K562 (cell line): ENCODE measurements around the gene LIN9. TPM values are rescaled to one million over a fixed set of nuclear protein-coding genes. Genes with fewer than 3 reads are reported as not detected.

Experiments used
- CHD4 ChIP-seq: fragments of 200-600 bp; sonication (generic); IDR thresholded peaks from 3 replicates; pipeline ENCODE4 v1.6.1; 2012; ENCODE audit warnings: low read depth, mild to moderate bottlenecking, mixed read lengths, low read length, inconsistent platforms; ENCODE audit not compliant: insufficient read depth, insufficient replicate concordance, poor library complexity, severe bottlenecking
- ESRRB ChIP-seq: fragments of 250-450 bp; sonication (Bioruptor Pico); IDR thresholded peaks from 2 replicates; pipeline ENCODE4 v1.5.0; 2020; ENCODE audit warnings: mild to moderate bottlenecking, moderate library complexity, borderline replicate concordance
- GATA2 ChIP-seq: sonication (generic); formaldehyde crosslinking; IDR thresholded peaks from 2 replicates; pipeline ENCODE4 v1.4.0; 2020; ENCODE audit warnings: mild to moderate bottlenecking, missing genetic modification reagents
- HBP1 ChIP-seq: fragments of 450-650 bp; formaldehyde crosslinking; IDR thresholded peaks from 2 replicates; pipeline ENCODE4 v1.4.0; 2022; ENCODE audit warnings: missing genetic modification characterization
- NR0B1 ChIP-seq: fragments of 450-650 bp; IDR thresholded peaks from one replicate; pipeline ENCODE4 v1.6.1; 2018; ENCODE audit warnings: mild to moderate bottlenecking, moderate library complexity; ENCODE audit not compliant: partially characterized antibody
- PURB ChIP-seq: sonication (generic); formaldehyde crosslinking; IDR thresholded peaks from 2 replicates; pipeline ENCODE4 v1.9.0; 2021; ENCODE audit warnings: low read depth, mild to moderate bottlenecking, missing genetic modification reagents
- ZBED1 ChIP-seq: IDR thresholded peaks from 2 replicates; pipeline ENCODE4 v1.6.1; 2014
- ZFPM2 ChIP-seq: fragments of 250-450 bp; sonication (Bioruptor Pico); IDR thresholded peaks from 2 replicates; pipeline ENCODE4 v1.5.1; 2022; ENCODE audit warnings: mild to moderate bottlenecking
- ZNF224 ChIP-seq: sonication (generic); formaldehyde crosslinking; IDR thresholded peaks from 2 replicates; pipeline ENCODE4 v1.8.0; 2022; ENCODE audit warnings: mild to moderate bottlenecking, missing genetic modification reagents
- ZNF324 ChIP-seq: fragments of 250-450 bp; sonication (Bioruptor Pico); IDR thresholded peaks from 2 replicates; pipeline ENCODE4 v1.4.0; 2020; ENCODE audit warnings: mild to moderate bottlenecking
- ZNF668 ChIP-seq: fragments of 250-450 bp; sonication (Bioruptor Pico); IDR thresholded peaks from 2 replicates; pipeline ENCODE4 v1.8.0; 2022; ENCODE audit warnings: mild to moderate bottlenecking, inconsistent platforms
- ZNF778 ChIP-seq: fragments of 450-650 bp; formaldehyde crosslinking; IDR thresholded peaks from 2 replicates; pipeline ENCODE4 v1.4.0; 2020; ENCODE audit warnings: mild to moderate bottlenecking, moderate library complexity
- polyA plus RNA-seq, 8 experiments: library from polyadenylated mRNA; depleted of rRNA in 4 of 8; stranded (reverse) in 5 of 8; unstranded in 3 of 8; fragments of >200 nt; fragmentation: Nextera tagmentation in 2 of 8; fragmentation: Illumina TruSeq in 1 of 8; extraction: Ambion mirVana in 2 of 8; extraction: Trizol in 1 of 8; gene quantifications; 2 replicates each; pipeline versions ENCODE4 v1.2.1 to v1.2.3, GENCODE V29; 2011 to 2014; ENCODE audit warnings: inconsistent platforms in 1 of 8, missing spikeins in 1 of 8
- total RNA-seq, 7 experiments: library from RNA; depleted of rRNA in 6 of 7; stranded (reverse); fragments of >200 nt in 6 of 7; fragmentation: Illumina TruSeq in 2 of 7; extraction: Trizol in 2 of 7; gene quantifications; 2 replicates each; pipeline versions ENCODE4 v1.2.1 to v1.2.3, GENCODE V29; 2011 to 2021; ENCODE audit warnings: low replicate concordance in 1 of 7
- TF ChIP-seq, protein P1 (sequence below): sonication (generic); formaldehyde crosslinking; IDR thresholded peaks from 2 replicates; pipeline ENCODE4 v1.8.0; 2023; ENCODE audit warnings: mild to moderate bottlenecking, missing genetic modification reagents
- TF ChIP-seq, protein P2 (sequence below): IDR thresholded peaks from 2 replicates; pipeline ENCODE4 v1.6.1; 2011; ENCODE audit warnings: borderline replicate concordance, low read depth, mild to moderate bottlenecking, moderate library complexity, low read length; ENCODE audit not compliant: insufficient read depth, poor library complexity, severe bottlenecking

The LIN9 gene
- total and polyA plus RNA-seq, 9 of the 15 experiments (the other 6 are each of a cell fraction or from before 2014, with no cell fraction given): 18.8 to 33.0 (median 25.5) TPM

DNA sequence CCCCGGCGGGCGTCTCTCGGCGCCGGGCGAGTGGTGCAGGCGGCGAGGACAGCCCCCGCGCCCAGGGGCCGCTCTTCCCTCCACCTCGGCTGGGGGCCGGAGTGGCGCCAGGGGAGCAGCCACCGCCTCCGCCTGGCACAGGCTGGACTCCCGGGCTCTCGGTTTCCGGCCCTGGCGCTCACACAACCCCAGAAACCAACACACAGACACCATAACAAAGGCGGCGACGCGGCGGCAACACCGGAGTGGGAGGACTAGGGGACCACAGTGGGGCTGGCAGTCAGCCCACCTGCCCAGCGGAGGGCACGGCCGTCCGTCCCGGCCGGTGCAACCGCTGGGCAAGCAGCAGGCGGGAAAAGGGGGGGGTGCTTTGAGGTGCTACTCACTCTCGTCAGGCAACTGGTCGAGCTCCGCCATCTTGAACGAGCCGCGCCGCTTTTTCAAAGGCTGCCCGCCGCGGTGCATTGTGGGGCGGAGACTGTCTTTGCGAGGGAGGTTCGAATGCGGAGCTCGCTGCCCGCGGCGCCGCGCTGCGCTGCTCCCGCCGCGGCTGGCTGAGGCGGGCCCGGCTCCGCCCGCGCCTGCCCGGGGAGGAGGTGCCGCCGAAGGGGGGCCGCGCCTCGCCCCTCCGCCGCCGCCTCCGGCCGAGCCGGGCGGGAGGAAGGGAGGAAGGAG lies at the start of gene LIN9 (continued):
- no peak for TF ChIP-seq ESRRB (CRISPR knock-in tag)
- no peak for TF ChIP-seq GATA2
- TF ChIP-seq ZNF668 (CRISPR knock-in tag): no peak
- TF ChIP-seq, protein P1, sequence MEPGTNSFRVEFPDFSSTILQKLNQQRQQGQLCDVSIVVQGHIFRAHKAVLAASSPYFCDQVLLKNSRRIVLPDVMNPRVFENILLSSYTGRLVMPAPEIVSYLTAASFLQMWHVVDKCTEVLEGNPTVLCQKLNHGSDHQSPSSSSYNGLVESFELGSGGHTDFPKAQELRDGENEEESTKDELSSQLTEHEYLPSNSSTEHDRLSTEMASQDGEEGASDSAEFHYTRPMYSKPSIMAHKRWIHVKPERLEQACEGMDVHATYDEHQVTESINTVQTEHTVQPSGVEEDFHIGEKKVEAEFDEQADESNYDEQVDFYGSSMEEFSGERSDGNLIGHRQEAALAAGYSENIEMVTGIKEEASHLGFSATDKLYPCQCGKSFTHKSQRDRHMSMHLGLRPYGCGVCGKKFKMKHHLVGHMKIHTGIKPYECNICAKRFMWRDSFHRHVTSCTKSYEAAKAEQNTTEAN (CRISPR knock-in tag): no peak
- TF ChIP-seq HBP1 (CRISPR knock-in tag): no peak
- TF ChIP-seq PURB: no peak
- no peak for TF ChIP-seq ZNF778 (CRISPR knock-in tag)
- no peak for TF ChIP-seq ZFPM2 (CRISPR knock-in tag)
- no peak for TF ChIP-seq CHD4
- no peak for TF ChIP-seq NR0B1
- no peak for TF ChIP-seq ZBED1
- TF ChIP-seq ZNF224 (CRISPR knock-in tag): no peak
- TF ChIP-seq, protein P2, sequence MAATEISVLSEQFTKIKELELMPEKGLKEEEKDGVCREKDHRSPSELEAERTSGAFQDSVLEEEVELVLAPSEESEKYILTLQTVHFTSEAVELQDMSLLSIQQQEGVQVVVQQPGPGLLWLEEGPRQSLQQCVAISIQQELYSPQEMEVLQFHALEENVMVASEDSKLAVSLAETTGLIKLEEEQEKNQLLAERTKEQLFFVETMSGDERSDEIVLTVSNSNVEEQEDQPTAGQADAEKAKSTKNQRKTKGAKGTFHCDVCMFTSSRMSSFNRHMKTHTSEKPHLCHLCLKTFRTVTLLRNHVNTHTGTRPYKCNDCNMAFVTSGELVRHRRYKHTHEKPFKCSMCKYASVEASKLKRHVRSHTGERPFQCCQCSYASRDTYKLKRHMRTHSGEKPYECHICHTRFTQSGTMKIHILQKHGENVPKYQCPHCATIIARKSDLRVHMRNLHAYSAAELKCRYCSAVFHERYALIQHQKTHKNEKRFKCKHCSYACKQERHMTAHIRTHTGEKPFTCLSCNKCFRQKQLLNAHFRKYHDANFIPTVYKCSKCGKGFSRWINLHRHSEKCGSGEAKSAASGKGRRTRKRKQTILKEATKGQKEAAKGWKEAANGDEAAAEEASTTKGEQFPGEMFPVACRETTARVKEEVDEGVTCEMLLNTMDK: no peak
- TF ChIP-seq ZNF324: no peak
